ENCODE results near the gene ATG101.

DNA sequence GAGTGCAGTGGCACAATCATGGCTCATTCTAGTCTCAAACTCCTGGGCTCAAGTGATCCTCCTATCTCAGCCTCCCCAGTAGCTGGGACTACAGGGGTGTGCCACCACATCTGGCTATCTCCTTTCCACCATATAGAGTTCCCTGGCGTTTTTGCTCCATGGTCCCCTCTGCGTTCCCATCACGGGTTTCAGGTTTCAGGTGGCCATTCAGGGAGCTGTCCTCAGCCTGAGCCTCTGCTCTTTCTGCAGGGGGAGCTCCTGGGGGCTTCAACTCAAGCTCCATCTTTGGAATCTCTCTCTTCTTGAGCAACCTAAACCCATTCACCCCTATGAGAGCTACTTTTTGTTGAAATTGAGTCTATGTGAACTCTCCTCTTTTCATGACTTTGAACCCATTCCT lies 21.3 kb downstream of the ATG101 start:
- TF ChIP-seq POLR2A (IDR thresholded peaks at IDR 0.05): no peak
- TF ChIP-seq POLR2AphosphoS5 (IDR thresholded peaks at IDR 0.05): no peak
- TF ChIP-seq EP300 (IDR thresholded peaks at IDR 0.05): no peak

Measured in gastroesophageal sphincter (tissue), 2 donors.